H9 (cell line): Measurements from ENCODE around the gene MKI67. TPM values are rescaled to one million over a fixed set of nuclear protein-coding genes. Genes with fewer than 3 reads are reported as not detected.

Experiments used
- DNase-seq: peaks from one replicate; pipeline ENCODE4 v3.0.0-alpha.2; 2017
- H2AFZ ChIP-seq: one replicate; pipeline ENCODE4 v1.6.1; 2013; ENCODE audit warnings: mild to moderate bottlenecking, low read length, control low read depth, moderate library complexity
- H2AK5ac ChIP-seq: 2 replicates; pipeline ENCODE4 v1.6.1; 2013; ENCODE audit warnings: low read length, control low read depth, mixed read lengths; ENCODE audit not compliant: insufficient read length
- H2BK120ac ChIP-seq: one replicate; pipeline ENCODE4 v1.6.1; 2013; ENCODE audit warnings: low read depth, mild to moderate bottlenecking, low read length, control low read depth, inconsistent platforms; ENCODE audit not compliant: poor library complexity, severe bottlenecking
- H2BK12ac ChIP-seq: 2 replicates; pipeline ENCODE4 v1.6.1; 2013; ENCODE audit warnings: low read length, control low read depth, mixed read lengths, low read depth; ENCODE audit not compliant: insufficient read length
- H2BK15ac ChIP-seq: 2 replicates; pipeline ENCODE4 v1.6.1; 2013; ENCODE audit warnings: low read depth, low read length, control low read depth
- H2BK20ac ChIP-seq: one replicate; pipeline ENCODE4 v1.6.1; 2013; ENCODE audit warnings: low read depth, mild to moderate bottlenecking, low read length, control low read depth, inconsistent platforms; ENCODE audit not compliant: poor library complexity, severe bottlenecking
- H2BK5ac ChIP-seq: 2 replicates; pipeline ENCODE4 v1.6.1; 2013; ENCODE audit warnings: low read length, control low read depth, mixed read lengths; ENCODE audit not compliant: insufficient read length
- H3K14ac ChIP-seq: 2 replicates; pipeline ENCODE4 v1.6.1; 2013; ENCODE audit warnings: low read length, control low read depth; ENCODE audit not compliant: insufficient read depth
- H3K18ac ChIP-seq: 2 replicates; pipeline ENCODE4 v1.6.1; 2013; ENCODE audit warnings: low read depth, mild to moderate bottlenecking, mixed read lengths, low read length, control low read depth; ENCODE audit not compliant: insufficient read length
- H3K23ac ChIP-seq: 2 replicates; pipeline ENCODE4 v1.6.1; 2013; ENCODE audit warnings: low read length, control low read depth, mixed read lengths, low read depth; ENCODE audit not compliant: insufficient read length
- H3K23me2 ChIP-seq: 2 replicates; pipeline ENCODE4 v1.6.1; 2013; ENCODE audit warnings: low read depth, mild to moderate bottlenecking, mixed read lengths, low read length, control low read depth; ENCODE audit not compliant: insufficient read length, poor library complexity, severe bottlenecking
- H3K27ac ChIP-seq: 2 replicates; pipeline ENCODE4 v1.5.1; 2013; ENCODE audit warnings: low read length, control low read depth, mixed read lengths, low read depth; ENCODE audit not compliant: insufficient read length
- H3K27me3 ChIP-seq: 2 replicates; pipeline ENCODE4 v1.6.1; 2013; ENCODE audit warnings: low read length, control low read depth, inconsistent platforms; ENCODE audit not compliant: insufficient read depth
- H3K4ac ChIP-seq: 2 replicates; pipeline ENCODE4 v1.6.1; 2013; ENCODE audit warnings: low read depth, mild to moderate bottlenecking, control low read depth, inconsistent platforms, low read length, moderate library complexity
- H3K4me1 ChIP-seq: 2 replicates; pipeline ENCODE4 v1.6.1; 2013; ENCODE audit warnings: low read length, control low read depth, inconsistent platforms; ENCODE audit not compliant: insufficient read depth
- H3K4me2 ChIP-seq: 2 replicates; pipeline ENCODE4 v1.6.1; 2013; ENCODE audit warnings: low read length, control low read depth, mixed read lengths; ENCODE audit not compliant: insufficient read length, insufficient read depth
- H3K56ac ChIP-seq: 2 replicates; pipeline ENCODE4 v1.6.1; 2013; ENCODE audit warnings: low read depth, mild to moderate bottlenecking, mixed read lengths, low read length, control low read depth; ENCODE audit not compliant: insufficient read length
- H3K79me1 ChIP-seq: 2 replicates; pipeline ENCODE4 v1.6.1; 2013; ENCODE audit warnings: low read depth, mild to moderate bottlenecking, moderate library complexity, low read length, control low read depth, inconsistent platforms; ENCODE audit not compliant: insufficient read depth, poor library complexity, severe bottlenecking
- H3K79me2 ChIP-seq: 2 replicates; pipeline ENCODE4 v1.6.1; 2013; ENCODE audit warnings: low read length, control low read depth, inconsistent platforms; ENCODE audit not compliant: insufficient read depth
- H3K9ac ChIP-seq: 2 replicates; pipeline ENCODE4 v1.6.1; 2013; ENCODE audit warnings: low read length, control low read depth, mixed read lengths; ENCODE audit not compliant: insufficient read length; ENCODE audit errors: extremely low read depth
- H3K9me3 ChIP-seq: one replicate; pipeline ENCODE4 v1.6.1; 2013; ENCODE audit warnings: low read depth, low read length, inconsistent platforms; ENCODE audit not compliant: control insufficient read depth
- H3T11ph ChIP-seq: one replicate; pipeline ENCODE4 v1.6.1; 2013; ENCODE audit warnings: mild to moderate bottlenecking, low read length, control low read depth, inconsistent platforms
- H4K20me1 ChIP-seq: one replicate; pipeline ENCODE4 v1.6.1; 2013; ENCODE audit not compliant: control insufficient read depth, insufficient read length, insufficient read depth
- H4K5ac ChIP-seq: 2 replicates; pipeline ENCODE4 v1.6.1; 2013; ENCODE audit warnings: low read depth, mild to moderate bottlenecking, mixed read lengths, low read length, control low read depth; ENCODE audit not compliant: insufficient read length
- H4K8ac ChIP-seq: replicated peaks from 2 replicates; pipeline ENCODE4 v1.6.1; 2013; ENCODE audit warnings: low read length, control low read depth, mixed read lengths, low read depth; ENCODE audit not compliant: insufficient read length
- H4K91ac ChIP-seq: 2 replicates; pipeline ENCODE4 v1.6.1; 2013; ENCODE audit warnings: low read depth, mild to moderate bottlenecking, moderate library complexity, mixed read lengths, low read length, control low read depth; ENCODE audit not compliant: insufficient read length
- H3K27ac Mint-ChIP-seq, 3 experiments: 2 replicates in 2 of 3; 3 replicates in 1 of 3; pipeline ENCODE4 v1.8.0; 2020 to 2021; ENCODE audit warnings: mixed read lengths in 3 of 3, mild to moderate bottlenecking in 1 of 3, moderate library complexity in 1 of 3
- H3K27me3 Mint-ChIP-seq: 2 replicates; pipeline ENCODE4 v1.8.0; 2021; ENCODE audit warnings: low read depth, mild to moderate bottlenecking, moderate library complexity, mixed read lengths
- H3K36me3 Mint-ChIP-seq, 3 experiments: 2 replicates in 2 of 3; 3 replicates in 1 of 3; pipeline ENCODE4 v1.8.0; 2020 to 2021; ENCODE audit warnings: low read depth in 3 of 3, mixed read lengths in 3 of 3; ENCODE audit not compliant: insufficient read depth in 1 of 3
- H3K4me1 Mint-ChIP-seq, 2 experiments: 2 replicates each; pipeline ENCODE4 v1.8.0; 2020; ENCODE audit warnings: mixed read lengths in 2 of 2
- H3K4me3 Mint-ChIP-seq, 2 experiments: 2 replicates in 1 of 2; 3 replicates in 1 of 2; pipeline ENCODE4 v1.8.0; 2020 to 2021; ENCODE audit warnings: mild to moderate bottlenecking in 2 of 2, mixed read lengths in 2 of 2, moderate library complexity in 1 of 2
- H3K9me3 Mint-ChIP-seq, 2 experiments: 2 replicates in 1 of 2; 3 replicates in 1 of 2; pipeline ENCODE4 v1.8.0; 2020; ENCODE audit warnings: mild to moderate bottlenecking in 2 of 2, mixed read lengths in 2 of 2, moderate library complexity in 1 of 2
- CTCF ChIP-seq: fragments of 200-600 bp; sonication (generic); conservative IDR thresholded peaks from 3 replicates; pipeline ENCODE4 v1.8.0; 2021; ENCODE audit warnings: antibody characterized with exemption, mild to moderate bottlenecking
- WGBS: extraction: QIAGEN DNeasy Blood & Tissue Kit; methylation state at CpG from one replicate; pipeline ENCODE4 v1.1.7; 2013; ENCODE audit warnings: missing lambda C conversion rate, low lambda C conversion rate, mixed read lengths; ENCODE audit not compliant: insufficient read length; ENCODE audit errors: extremely low coverage; 5-methylcytosine and 5-hydroxymethylcytosine counted together
- total RNA-seq: library from RNA; stranded (reverse); gene quantifications from 2 replicates; pipeline ENCODE4 v1.2.1, GENCODE V29; 2021

The MKI67 gene
- total RNA-seq, 1 experiment from 2014 or later = 108 TPM

- H3T11ph ChIP-seq = no peak overlapping the region
- H3K27me3 ChIP-seq = no peaks in the 10 kb centered on the region
- H3K4ac ChIP-seq = no peak overlapping the region
- Mint-ChIP-seq H3K27ac (no peak overlapping the region), H3K4me1 (peaks cover 11 to 12% of the 10 kb centered on the region in 2 experiments), H3K36me3 (no peaks in the 10 kb centered on the region), H3K4me3 (no peak overlapping the region), H3K9me3 (peaks cover 0 to 2% of the 10 kb centered on the region in 2 experiments; a peak in 1 of 5 replicates), H3K27me3 (peaks cover 43% of the 10 kb centered on the region)
- no peak overlapping the region for H4K91ac ChIP-seq
- H3K79me1 ChIP-seq = no peaks in the 10 kb centered on the region
- no peak overlapping the region for H3K27ac ChIP-seq
- H2BK15ac ChIP-seq = no peak overlapping the region
- H3K23ac ChIP-seq = no peak overlapping the region
- no peaks in the 10 kb centered on the region for H3K23me2 ChIP-seq
- H3K4me1 ChIP-seq = no peaks in the 10 kb centered on the region
- no peaks in the 10 kb centered on the region for H3K9me3 ChIP-seq
- H2BK20ac ChIP-seq = no peak overlapping the region
- H3K56ac ChIP-seq = no peak overlapping the region
- no peak overlapping the region for H2AK5ac ChIP-seq
- H2BK12ac ChIP-seq = no peak overlapping the region
- H3K14ac ChIP-seq = no peak overlapping the region
- no peak overlapping the region for H2AFZ ChIP-seq
- no peak overlapping the region for H4K5ac ChIP-seq
- no peak overlapping the region for H2BK5ac ChIP-seq
- H3K4me2 ChIP-seq = no peak overlapping the region
- no peak overlapping the region for H3K9ac ChIP-seq
- WGBS = no CpG with 5 or more reads among the region's 4 CpGs
- H4K8ac ChIP-seq = no peak overlapping the region
- no peak for DNase-seq
- no peak for TF ChIP-seq CTCF
- H2BK120ac ChIP-seq = no peak overlapping the region
- H4K20me1 ChIP-seq = no peaks in the 10 kb centered on the region
- no peak overlapping the region for H3K18ac ChIP-seq
- no peaks in the 10 kb centered on the region for H3K79me2 ChIP-seq
These were observed 20.8 kb upstream of the MKI67 start for GRCh38 chr10:128147064-128147463.
